ENCODE results near the gene C22orf31.
A peak's percentile ranks its signal among the peaks of the same experiment; 100 is the strongest.
"Not testable (repeated sequence)": the region's sequence is repeated elsewhere in the genome, so short reads cannot be mapped to it uniquely, and the experiment has no call there.

C22orf31 gene

DNA sequence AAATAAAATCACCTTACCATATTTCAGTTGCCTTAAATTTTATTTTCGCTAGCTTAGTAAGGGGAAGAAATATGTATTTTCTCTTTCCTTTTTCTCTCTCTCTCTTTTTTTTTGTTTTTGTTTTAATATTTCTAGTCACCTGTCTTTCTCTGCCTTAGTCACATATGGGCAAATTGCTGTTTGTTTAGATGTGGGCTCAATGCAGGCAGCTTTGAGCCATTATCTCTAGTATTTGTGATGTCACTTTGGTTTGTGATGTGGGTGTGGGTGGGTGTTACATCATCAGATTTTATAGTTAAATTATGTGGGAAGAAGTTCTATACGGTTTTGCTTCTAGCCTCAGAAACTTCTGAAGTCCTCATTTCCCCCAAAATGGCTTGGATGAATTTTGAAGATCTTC, at the start of gene C22orf31:
Gene C22orf31 (minus strand): TSS at position 59 of the 400 bp plus-strand sequence. CDS start 39 bp downstream, at position 20.
- no peak for DNase-seq

DNA sequence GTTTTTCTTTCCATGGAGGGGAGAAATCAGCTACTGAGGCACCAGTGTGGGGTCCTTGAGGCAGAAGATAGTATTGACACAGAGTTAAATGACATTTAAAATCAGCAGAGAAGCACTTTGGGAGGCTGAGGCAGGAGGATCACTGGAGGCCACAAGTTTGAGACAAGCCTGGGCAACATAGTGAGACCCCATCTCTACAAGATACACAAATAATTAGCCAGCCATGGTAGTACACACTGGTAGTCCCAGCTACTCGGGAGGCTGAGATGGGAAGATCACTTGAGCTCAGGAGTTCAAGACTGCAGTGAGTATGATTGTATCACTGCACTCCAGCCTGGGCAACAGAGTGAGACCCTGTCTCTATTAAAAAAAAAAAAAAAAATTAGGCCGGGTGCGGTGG, 49.3 kb upstream of the C22orf31 start:
- DNase-seq, result no peak

DNA sequence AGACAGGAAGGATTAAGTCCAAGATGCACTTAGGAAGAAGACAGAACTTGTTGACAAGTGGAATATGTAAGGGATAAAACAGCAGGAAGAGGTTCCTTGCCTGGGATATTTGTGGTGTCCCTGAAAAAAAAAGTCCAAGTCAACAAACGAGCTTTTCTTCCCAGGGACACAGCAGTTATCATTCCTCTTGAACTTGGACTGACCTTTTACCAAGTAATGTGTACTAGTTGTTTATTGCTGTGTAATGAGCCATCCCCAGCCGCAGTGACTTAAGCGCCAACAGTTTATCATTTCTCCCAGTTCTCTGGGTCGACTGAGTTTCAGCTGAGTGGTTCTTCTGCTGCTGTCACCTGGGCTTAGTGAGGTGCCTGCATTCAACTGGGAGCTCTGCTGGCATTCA, 48.2 kb upstream of the C22orf31 start:
- no peak for DNase-seq

DNA sequence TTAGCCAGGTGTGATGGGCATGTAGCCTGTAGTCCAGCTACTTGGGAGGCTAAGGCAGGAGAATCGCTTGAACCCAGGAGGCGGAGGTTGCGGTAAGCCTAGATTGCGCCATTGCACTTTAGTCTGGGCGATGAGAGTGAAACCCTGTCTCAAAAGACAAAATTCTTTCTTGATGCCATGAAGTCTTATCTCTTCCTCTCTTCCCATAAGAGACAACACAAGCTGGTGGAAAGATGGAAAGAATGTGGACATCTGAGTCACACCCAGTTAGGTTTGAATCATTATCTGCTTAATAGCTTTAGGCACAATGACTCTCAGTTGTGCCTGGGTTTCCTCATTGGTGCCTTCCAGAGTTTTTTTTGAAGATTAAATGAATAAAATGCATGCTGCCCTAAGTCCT, 46.5 kb upstream of the C22orf31 start:
- DNase-seq, result no peak

DNA sequence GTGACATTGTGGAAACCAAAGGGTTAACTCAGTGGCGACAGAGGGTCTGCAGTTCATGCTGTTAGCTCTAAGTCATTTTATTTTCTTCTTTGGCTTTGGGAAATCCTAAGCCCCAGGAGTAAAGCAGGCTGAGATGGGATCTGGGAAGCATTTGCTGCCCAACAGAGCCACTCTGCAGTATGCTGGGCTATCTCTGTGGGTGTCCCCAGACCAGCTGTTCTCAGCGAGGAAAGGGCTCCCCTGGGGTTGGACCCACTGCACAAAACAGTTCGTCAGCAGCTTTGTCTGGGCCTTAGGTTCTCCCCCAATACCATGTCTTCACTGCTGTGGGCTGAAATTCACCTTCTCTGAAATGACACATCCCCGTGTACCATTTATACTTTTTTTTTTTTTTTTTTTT, 45.2 kb upstream of the C22orf31 start:
- DNase-seq, result no peak

DNA sequence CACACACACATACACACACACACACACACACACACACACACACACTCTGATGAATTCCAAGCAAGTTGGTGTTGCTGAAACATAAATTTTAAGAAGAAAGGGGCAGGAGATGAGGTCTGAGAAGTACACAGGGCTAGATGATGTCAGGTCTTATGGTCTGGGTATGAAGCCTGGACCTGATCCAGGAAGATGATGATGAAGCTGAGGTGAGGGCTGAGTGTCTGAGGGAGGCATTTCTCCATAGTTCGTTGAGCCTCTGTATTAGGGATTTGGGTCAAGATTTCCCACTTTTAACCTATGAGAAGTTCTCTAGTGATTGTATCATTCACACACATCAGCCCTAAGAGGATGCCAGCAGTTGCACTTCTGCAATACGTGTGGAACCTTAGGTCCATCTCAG, 43.8 kb upstream of the C22orf31 start:
- DNase-seq, result no peak

DNA sequence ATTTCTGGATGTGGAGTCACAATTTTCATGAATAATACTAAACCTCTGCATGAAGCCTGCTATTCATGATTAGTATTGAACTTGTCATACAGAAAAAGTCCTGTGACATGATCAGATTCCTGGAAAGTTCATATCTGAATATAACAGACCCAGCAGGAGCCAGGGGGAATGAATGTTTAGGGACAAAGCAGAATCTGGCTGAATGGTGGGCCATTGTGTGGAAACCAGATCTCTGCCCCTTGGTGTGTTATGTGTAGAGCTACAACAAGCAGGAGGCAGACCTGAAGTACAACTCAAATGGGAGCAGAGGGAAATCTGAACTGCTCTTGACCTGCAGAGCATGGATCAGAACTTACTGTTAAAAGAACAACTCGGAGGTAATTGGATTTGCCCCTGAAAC, 41.5 kb upstream of the C22orf31 start:
- DNase-seq, result no peak

DNA sequence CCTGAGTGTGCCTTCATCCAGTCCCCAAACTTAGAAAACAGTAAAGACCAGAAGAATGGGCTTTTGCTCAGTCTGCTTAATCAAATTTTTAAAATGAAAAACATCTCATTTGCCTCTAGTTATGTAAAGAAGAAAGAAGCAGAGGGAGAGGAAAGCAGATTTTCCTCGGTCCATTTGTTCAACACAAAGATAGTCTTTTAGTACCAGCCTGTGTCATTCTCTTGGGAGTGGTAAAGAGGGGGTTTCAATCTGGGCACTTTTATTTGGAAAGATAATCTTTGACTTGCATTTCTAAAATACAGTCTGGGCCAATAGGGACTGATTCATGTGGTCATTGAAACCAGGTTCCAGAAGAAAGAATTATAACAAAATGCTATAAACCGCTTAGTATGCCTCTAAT, 40.7 kb upstream of the C22orf31 start:
- peak; percentile 56 for DNase-seq

DNA sequence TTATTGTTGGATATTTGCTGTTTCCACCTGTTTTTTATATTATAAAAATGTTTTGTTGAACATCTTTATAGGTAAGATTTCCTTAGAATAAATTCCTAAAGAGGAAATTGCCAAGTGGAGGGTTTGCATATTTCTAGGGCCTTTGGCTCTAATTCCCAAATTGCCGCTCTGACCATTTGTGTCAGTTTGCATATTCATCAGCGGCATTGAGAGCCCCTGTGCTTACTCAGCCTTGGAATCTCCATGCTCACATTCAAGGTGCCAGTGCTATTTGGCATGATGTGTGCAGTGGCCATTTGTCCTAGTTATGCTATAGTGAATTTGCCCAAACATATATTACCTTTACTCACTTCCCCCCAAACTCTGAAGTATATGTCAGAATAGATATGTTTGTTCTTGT, 36.7 kb upstream of the C22orf31 start:
- no peak for DNase-seq

DNA sequence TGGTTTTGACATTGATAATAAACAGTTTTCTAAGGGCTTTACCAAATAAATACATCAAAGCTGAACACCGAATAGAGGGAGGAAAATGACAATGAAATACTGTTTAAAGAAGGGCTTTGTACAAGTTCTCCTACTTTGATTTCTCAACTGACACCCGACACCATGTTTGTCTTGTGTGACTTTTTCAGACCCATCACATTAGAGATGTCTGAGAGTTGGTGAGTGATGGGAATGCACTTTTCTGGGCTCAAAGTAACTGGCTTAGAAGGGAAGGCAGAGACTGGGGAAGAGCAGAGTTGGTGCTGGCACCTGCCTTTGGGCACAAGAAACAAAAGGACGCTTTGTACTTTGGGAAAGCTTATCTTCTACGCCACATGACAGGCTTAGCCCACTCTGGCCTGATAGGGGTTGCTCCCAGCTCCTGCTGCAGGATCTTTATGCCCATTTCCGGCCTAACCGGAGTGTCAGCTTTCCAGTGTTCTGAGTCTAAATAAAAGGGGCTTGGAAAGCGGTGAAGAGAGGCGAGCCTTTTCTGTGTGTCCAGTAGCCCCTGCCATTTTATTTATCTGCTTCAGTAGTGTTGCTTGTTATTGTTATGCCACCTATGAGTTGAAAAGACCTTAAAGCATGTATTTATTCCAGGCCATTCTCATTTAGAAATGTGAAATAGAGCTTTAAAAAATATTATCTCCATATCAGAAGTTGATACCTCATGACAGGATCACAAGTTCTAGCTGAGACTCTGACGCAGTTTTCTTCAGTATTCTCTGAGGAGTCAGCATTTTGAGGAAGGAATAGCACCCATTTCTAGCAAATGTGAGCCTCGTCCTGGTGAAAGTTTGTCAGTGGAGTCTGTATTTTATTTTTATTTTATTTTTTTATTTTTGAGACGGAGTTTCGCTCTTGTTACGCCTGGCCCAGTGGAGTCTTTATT, 35.4 kb upstream of the C22orf31 start:
- no peak for DNase-seq

DNA sequence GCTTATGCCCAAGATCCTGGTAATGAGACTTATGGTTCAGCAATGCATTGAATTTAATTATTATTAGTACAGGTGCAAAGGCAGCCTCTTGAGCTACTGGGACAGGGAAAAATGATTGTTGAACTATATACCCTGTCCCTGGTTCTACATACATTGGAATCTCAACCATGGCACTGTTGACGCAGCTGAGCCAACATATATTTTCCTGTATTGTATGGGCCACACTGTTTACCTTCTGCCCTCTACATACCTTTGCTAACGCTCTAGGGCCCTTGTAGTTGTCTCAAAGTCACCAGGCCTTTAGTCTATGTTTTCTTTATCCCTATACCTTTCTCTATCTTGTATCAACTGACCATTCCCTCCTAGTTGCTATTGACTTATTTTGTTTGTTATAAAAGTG, 33.8 kb upstream of the C22orf31 start:
- DNase-seq, result no peak

DNA sequence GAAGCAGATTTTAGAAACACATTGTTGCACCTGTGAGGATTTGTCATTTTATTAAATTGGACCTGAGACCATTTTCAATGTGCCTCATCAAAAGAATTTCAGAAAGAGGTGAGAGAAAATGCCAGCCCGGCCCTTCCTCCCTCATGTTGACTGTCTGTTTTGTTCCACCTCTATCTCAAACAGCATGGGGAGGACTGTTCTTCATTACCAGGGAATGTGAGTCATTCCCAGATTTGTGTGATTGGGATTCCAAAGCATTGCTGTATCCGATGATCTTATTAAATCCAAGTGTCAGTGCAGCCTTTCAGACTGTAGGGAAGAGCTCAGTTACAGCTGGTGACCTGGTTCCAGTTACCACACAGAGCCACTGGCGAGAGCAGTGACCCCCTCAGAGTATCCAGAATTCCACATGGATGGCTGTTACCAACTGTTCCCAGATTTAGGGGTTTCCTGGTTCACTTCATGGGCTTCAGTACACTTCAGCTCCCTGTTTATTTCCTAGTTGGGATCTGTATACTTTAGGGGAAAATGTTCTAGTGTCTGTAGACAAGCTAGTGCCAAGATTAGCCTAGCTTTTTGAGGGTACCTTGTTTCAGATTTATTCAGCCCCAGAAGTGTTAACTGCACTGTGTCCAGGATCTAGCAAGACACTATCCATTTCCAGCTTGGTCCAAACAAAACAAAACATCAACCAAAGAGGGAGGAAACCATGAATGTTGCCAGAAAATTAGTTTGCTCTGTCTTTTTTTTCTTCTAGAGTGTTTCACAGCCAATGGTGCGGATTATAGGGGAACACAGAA, 32.1 kb upstream of the C22orf31 start:
- DNase-seq, result peak; percentile 12

DNA sequence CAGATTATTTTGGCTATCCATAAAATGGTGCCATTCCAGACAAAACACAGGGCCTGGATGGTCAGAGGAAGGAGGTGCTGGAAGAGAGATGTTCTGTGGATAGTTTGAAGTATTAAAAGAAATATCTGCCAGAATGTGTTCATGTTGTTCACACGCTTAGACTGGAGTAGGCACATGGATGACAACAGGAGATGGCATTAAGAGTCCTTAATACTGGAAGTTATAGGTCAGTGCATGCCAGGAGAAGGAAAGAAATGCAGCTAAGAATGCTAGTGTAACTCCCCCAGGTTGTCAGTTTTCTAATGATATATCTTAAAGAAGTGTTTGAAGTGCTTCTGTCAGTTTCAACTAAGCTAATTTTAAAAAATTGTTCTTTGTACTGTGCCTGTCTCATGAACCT, 31.4 kb upstream of the C22orf31 start:
- DNase-seq, result no peak

DNA sequence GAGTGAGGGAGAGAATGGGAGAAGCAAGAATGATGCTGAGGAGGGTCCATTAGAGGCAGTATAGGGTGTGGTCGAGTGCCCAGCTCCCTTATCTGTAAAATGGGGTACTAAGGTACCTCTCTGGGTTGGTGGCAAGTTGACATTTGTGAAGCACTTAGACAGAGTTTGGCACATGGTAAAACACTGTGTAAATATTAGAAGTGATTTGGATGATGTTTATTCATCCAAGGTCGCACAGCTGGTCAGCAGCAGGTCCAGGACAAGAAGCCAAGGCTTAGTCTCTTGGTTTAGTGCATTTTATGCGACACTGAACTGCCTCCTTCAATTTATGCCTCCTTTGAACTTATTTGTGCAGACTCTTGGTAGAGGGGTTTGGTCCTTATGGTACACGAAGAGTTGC, 30.6 kb upstream of the C22orf31 start:
- DNase-seq, result no peak

DNA sequence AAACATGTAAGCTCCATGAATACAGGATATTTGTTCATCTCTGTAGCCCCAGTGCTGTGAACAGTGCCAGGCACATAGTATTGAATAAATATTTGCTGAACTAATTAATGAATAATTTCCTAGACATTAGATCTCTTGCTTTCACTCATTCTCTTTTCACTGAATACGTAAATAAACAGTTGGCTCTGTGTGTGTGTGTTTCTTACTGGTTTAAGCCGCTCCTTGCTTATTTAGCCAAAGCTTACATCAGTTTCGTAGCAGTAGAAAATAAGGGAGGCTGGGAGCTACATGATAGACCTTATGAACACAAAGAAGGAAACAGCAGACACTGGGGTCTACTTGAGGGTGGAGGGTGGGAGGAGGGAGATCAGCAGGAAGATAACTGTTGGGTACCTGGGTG, 28.4 kb upstream of the C22orf31 start:
- DNase-seq, result no peak

DNA sequence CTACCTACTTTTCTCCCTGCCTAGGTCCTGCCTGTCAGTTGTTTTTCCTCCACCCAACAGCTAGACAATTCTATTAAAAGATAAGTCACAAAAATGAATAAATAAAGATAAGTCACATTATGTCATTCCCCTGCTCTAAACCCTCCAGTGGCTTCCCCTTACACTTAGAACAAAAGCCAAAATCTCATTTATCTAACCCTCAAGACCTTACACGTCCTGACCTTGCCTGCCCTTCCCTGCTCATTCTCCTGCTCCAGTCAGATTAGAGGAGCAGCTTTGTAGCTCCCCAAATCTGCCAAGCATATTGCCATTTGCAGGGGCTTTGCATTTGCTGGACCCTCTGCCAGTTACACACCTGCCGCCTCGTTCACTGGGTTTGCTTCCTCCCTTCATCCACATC, 27.9 kb upstream of the C22orf31 start:
- DNase-seq, result no peak

DNA sequence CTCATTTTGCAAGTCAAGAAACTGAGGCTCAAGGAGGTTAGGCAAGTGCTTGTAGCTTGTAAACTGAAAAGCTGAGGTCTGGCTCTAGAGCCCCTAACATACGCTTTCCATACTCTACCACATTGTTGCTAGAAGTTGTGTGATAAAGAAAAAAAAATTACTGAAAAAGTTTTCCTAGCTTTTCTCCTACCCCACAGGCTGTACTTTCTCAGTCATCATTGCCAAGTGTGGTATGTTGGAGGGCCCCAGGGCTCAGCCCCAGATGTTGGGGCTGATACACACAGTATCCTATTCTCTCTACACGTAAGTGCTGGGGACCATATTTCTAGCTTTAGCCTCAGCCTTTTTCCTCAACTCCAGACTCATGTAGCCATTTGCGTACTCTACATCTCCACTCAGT, 27.2 kb upstream of the C22orf31 start:
- no peak for DNase-seq

DNA sequence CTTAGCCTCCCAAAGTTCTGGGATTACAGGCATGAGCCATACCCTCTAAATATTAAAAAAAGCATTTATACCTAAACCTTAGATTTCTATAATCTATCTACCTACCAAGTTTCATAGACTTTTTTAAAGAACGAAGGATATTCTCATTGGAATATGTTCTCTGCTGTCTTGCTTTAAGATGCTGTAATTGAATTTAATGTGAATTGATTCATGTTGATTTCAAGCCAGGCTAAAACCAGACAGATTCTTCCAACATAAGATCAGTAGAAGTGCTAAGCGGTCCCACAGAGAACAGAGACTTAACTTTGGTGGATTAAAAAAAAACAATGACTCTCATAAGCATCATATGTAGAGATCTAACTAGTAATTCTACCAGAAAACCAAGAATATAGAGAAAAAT, 25.4 kb upstream of the C22orf31 start:
- DNase-seq, result no peak

DNA sequence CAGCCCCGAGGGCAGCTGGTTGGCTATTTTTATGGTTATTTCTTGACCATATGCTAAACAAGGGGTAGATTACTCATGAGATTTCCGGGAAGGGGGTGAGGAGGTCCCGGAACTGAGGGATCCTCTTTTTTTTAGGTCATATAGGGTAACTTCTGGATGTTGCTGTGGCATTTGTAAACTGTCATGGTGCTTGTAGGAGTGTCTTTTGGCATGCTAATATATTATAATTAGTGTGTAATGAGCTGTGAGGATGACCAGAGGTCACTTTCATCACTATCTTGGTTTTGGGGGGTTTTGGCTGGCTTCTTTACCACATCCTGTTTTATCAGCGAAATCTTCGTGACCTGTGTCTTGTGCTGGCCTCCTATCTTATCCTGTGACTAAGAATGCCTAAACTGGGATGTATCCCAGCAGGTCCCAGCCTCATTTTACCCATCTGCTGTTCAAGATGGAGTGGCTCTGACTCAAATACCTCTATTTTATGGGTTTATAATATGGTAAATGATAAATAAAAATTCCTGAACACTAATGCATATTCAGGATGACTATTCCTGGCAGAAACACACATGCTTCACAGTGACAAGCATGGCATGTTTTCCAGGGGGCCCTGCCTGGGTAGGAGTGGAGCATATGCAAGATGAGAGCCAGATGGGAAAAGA, 22.4 kb upstream of the C22orf31 start:
- no peak for DNase-seq

DNA sequence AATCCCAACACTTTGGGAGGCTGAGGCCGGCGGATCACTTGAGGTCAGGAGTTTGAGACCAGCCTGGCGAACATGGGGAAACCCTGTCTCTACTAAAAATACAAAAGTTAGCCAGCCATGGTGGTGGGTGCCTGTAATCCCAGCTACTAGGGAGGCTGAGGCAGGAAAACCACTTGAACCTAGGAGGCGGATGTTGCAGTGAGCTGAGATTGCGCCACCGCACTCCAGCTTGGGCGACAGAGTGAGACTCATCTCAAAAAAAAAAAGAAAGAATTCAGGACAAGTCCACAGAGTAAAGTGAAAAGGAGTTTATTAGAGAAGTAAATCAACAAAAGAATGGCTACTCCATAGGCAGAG, 21.9 kb upstream of the C22orf31 start:
- not testable (repeated sequence) for DNase-seq

DNA sequence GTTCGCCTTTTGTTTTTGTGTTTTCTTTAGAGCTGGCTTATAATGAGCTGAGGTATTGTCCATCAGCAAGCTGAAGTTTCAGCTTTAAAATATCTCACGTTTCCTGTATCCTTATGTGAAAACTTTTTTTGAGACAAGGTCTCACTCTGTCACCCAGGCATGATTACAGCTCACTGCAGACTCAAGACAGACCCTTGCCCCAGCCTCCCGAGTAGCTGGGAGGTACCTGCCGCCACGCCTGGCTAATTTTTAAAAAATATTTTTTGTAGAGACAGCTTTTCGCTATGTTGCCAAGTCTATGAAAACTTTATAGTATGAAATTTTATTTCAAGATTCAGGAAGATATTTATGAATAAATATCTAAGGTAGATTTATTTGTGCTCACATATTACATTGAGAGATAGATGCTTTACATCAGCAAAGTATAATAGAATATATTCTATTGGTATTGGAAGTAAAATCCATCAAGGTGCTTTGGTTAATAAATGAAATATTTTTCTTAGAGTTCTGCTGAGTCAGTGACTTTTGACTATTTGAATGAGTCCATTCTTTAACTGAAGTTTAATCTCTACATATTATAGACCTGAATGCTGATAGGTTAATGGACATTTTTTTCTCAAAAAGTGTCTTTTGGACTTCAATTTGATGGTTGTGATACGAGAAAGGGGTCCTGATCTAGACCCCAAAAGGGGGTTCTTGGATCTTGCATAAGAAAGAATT, 21.4 kb upstream of the C22orf31 start:
- no peak for DNase-seq

DNA sequence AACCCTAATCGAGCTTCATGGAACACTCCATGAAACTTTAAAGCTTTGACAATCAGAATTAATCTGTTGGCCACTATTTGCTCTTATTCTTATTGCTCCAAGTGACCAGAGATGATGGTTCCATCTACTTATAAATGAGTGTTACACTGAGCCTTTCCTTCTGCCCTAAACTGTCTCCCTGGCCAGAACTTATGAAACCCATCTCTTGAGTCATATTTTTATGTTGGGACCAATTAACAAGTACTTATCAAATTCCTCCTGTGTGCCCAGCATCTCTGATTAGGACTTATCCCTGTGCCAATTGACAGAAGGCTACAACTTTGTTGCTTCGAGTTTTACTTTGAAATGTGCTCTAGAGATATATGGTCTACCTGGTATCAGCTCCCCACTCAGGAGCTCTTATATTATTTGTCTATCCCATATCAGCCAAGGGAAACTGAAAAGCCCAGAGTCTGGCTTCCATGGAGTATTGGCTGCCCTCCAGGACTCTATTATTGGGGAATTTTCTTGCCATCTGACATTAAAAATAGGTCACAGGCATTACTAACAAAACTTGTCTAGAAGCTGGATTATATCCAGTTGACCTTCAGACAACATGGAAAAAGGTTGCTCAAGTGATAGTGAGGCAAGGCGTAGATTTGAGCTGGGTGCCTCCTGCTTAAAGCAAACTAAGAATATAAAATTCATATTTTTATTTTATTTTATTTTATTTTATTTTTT, 20.0 kb upstream of the C22orf31 start:
- peak; percentile 27 for DNase-seq

All from NCI-H446 treated with DMSO at 0.1 percent for 48 hours (cell line).